Measurements from ENCODE around the gene EDN2. TPM values are rescaled to one million over a fixed set of nuclear protein-coding genes. Genes with fewer than 3 reads are reported as not detected.

Gene EDN2
- total RNA-seq, 4 donors from 2014 or later: 2.3 to 10.2 (median 8.3) TPM

DNA sequence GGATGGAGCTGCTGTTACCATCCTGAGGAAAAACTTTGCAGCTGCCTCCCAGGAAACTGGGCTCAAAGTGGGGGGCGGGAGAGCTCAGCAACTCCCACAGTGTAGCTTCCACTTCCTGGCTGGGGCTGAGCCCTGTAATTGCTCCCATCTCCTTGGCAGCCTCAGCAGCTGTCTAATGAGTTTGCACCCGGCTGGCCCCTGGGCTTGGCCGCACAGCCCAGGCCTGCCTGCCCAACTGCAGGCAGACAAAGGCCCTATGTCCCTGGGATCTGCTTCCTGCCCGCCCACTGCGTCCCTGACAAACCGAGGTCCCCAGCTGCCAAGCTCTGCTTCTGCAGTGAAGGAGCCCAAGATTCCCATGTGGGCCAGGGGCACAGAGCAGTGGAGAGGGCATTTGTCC, 30.1 kb downstream of the EDN2 start:
- Histone ChIP-seq H3K9me3 (no peaks in the 10 kb centered on the region), H3K27me3 (no peaks in the 10 kb centered on the region), H3K4me3 (no peak overlapping the region), H3K4me1 (peaks cover 47% of the 10 kb centered on the region), H3K27ac (no peak overlapping the region), H3K36me3 (no peaks in the 10 kb centered on the region)
- TF ChIP-seq POLR2AphosphoS5 (IDR thresholded peaks at IDR 0.05): no peak
- TF ChIP-seq, protein P1, sequence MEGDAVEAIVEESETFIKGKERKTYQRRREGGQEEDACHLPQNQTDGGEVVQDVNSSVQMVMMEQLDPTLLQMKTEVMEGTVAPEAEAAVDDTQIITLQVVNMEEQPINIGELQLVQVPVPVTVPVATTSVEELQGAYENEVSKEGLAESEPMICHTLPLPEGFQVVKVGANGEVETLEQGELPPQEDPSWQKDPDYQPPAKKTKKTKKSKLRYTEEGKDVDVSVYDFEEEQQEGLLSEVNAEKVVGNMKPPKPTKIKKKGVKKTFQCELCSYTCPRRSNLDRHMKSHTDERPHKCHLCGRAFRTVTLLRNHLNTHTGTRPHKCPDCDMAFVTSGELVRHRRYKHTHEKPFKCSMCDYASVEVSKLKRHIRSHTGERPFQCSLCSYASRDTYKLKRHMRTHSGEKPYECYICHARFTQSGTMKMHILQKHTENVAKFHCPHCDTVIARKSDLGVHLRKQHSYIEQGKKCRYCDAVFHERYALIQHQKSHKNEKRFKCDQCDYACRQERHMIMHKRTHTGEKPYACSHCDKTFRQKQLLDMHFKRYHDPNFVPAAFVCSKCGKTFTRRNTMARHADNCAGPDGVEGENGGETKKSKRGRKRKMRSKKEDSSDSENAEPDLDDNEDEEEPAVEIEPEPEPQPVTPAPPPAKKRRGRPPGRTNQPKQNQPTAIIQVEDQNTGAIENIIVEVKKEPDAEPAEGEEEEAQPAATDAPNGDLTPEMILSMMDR (IDR thresholded peaks at IDR 0.05): no peak
- TF ChIP-seq POLR2A (IDR thresholded peaks at IDR 0.05): no peak
- TF ChIP-seq EP300 (IDR thresholded peaks at IDR 0.05): no peak
- no peak for DNase-seq (ENCODE audit: low spot score in 2 of 2)
- WGBS: 40% methylated on average over 3 of the region's 6 CpGs

GRCh38 chr1:41452704-41453290, 31.7 kb downstream of the EDN2 start:
- H3K36me3 ChIP-seq: no peaks in the 10 kb centered on the region
- 72% methylated on average over 11 of the region's 11 CpGs for WGBS
- no peaks in the 10 kb centered on the region for H3K27me3 ChIP-seq
- H3K4me1 ChIP-seq: peaks cover 61% of the 10 kb centered on the region
- H3K4me3 ChIP-seq: no peak overlapping the region
- no peaks in the 10 kb centered on the region for H3K9me3 ChIP-seq
- no peak for DNase-seq (ENCODE audit: low spot score in 2 of 2)
- TF ChIP-seq EP300 (IDR thresholded peaks at IDR 0.05) (no peak), POLR2AphosphoS5 (IDR thresholded peaks at IDR 0.05) (no peak), POLR2A (IDR thresholded peaks at IDR 0.05) (no peak)
- TF ChIP-seq, protein P1 (IDR thresholded peaks at IDR 0.05): no peak
- no peak overlapping the region for H3K27ac ChIP-seq

- Histone ChIP-seq H3K9me3 (no peaks in the 10 kb centered on the region), H3K36me3 (no peaks in the 10 kb centered on the region), H3K27me3 (no peaks in the 10 kb centered on the region), H3K27ac (no peak overlapping the region), H3K4me1 (peaks cover 56% of the 10 kb centered on the region), H3K4me3 (no peak overlapping the region)
- TF ChIP-seq POLR2A (IDR thresholded peaks at IDR 0.05): no peak
- TF ChIP-seq, protein P1 (IDR thresholded peaks at IDR 0.05): no peak
- no peak for TF ChIP-seq POLR2AphosphoS5 (IDR thresholded peaks at IDR 0.05)
- no peak for TF ChIP-seq EP300 (IDR thresholded peaks at IDR 0.05)
- 51% methylated on average over 9 of the region's 9 CpGs for WGBS
- DNase-seq (ENCODE audit: low spot score in 2 of 2): peak in 1 of 2 donors; percentile 57
Measured at GRCh38 chr1:41450747-41451285, 33.7 kb downstream of the EDN2 start.

DNA sequence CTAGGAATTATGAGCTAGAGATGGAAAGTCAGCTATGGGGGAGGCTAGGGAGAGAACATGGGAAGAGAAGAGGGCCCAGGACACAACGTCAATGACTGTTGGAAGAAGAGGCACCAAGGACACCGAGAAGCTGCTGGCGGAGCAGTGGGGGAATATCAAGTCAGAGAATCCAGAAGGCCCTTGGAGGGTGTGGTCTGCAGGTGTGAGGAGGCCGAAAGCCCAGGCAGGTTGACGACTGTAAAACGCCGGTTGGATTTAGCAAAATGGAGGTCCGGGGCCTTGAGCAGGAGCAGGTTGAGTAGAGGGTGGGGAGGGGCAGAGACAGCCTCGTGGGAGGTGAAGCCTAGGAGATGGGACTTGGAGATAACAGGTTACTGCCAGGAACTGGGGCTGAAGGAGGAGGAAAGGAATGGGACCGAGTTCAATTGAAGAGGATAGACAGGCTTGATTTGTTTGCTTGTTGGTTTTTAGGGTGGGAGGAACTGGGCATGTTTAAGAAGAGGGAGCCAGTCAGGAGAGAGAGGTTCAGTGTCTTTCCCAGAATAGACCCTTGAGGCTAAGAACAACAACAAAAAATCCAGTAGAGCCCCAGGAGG, 35.1 kb downstream of the EDN2 start:
- Histone ChIP-seq H3K9me3 (no peaks in the 10 kb centered on the region), H3K36me3 (no peaks in the 10 kb centered on the region), H3K27ac (no peak overlapping the region), H3K4me3 (no peak overlapping the region), H3K27me3 (no peaks in the 10 kb centered on the region), H3K4me1 (peaks cover 46% of the 10 kb centered on the region)
- peak in 1 of 2 donors; percentile 45 for DNase-seq (ENCODE audit: low spot score in 2 of 2)
- WGBS: 52% methylated on average over 10 of the region's 10 CpGs
- TF ChIP-seq POLR2AphosphoS5 (IDR thresholded peaks at IDR 0.05) (no peak), POLR2A (IDR thresholded peaks at IDR 0.05) (no peak), EP300 (IDR thresholded peaks at IDR 0.05) (no peak)
- TF ChIP-seq, protein P1 (IDR thresholded peaks at IDR 0.05): no peak

- no peak overlapping the region for H3K27ac ChIP-seq
- no peak overlapping the region for H3K4me3 ChIP-seq
- H3K4me1 ChIP-seq: peaks cover 41% of the 10 kb centered on the region
- 83% methylated on average over 4 of the region's 4 CpGs for WGBS
- DNase-seq (ENCODE audit: low spot score in 2 of 2): no peak
- H3K36me3 ChIP-seq: no peaks in the 10 kb centered on the region
- H3K27me3 ChIP-seq: no peaks in the 10 kb centered on the region
- TF ChIP-seq POLR2A (IDR thresholded peaks at IDR 0.05) (no peak), POLR2AphosphoS5 (IDR thresholded peaks at IDR 0.05) (no peak), EP300 (IDR thresholded peaks at IDR 0.05) (no peak)
- TF ChIP-seq, protein P1 (IDR thresholded peaks at IDR 0.05): no peak
- no peaks in the 10 kb centered on the region for H3K9me3 ChIP-seq
Measured at GRCh38 chr1:41448821-41449220, 35.7 kb downstream of the EDN2 start.

Measured in suprapubic skin (tissue), 4 donors.